GM20431 (cell line): ENCODE results near the gene ZNF780A.
"Not testable (repeated sequence)": the region's sequence is repeated elsewhere in the genome, so short reads cannot be mapped to it uniquely, and the experiment has no call there.

ENCODE experiments used
- in situ Hi-C: fragments of 300-500 bp; cut with MseI, MboI; formaldehyde crosslinking; loops from one replicate; pipeline ENCODE4 v1.15.0; 2020; ENCODE audit warnings: low sequenced_read_pairs; ENCODE audit not compliant: unreplicated experiment

Gene ZNF780A

DNA sequence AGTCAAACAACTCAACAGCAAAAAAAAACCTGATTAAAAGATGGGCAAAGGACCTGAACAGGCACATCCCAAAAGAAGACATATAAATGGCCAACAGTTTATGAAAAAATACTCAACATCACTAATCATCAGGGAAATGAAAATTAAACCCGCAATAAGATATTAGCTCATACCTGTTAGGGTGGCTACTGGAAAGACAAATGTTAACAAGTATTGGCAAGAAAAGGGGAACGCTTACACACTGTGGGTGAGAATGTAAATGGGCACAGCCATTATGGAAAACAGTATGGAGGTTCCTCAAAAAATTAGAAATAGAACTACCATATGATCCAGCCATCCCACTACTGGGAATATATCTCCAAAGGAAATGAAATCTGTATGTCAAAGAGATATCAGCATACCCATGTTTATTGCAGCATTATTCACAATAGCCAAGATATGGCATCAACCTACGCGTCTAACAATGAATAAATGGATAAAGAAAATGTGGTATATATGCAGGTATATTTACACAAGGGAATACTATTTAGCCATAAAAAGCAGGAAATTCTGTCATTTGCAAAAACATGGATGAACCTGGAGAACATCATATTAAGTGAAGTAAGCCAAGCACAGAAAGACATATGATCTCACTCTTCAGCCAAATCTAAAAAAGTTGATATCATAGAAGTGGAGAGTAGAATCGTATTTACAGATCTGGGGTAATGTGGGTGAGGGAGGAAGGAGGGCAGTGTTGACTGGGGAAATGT is 2.3 kb downstream of the ZNF780A start:
- in situ Hi-C loops, result no loop called here

DNA sequence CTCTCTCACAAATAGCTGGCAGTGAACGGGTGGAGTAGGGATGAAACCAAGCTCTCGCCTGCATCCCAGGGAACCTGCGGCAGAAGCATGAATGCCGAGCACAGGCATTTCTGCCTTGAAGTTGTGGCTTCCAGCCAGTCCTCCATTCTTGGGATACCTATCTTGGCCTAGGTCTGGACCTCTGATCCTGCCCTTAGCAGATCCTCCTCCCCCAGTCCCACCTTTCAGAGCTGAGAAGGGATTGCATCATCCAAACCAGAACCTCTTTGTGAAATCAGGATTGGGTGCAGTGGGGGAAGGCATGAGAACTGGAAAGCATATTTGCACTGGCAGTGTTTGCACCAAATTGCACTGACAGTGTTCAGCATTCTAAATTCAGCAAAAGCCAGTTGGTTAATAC is 5.8 kb downstream of the ZNF780A start:
- in situ Hi-C loops, result no loop called here

DNA sequence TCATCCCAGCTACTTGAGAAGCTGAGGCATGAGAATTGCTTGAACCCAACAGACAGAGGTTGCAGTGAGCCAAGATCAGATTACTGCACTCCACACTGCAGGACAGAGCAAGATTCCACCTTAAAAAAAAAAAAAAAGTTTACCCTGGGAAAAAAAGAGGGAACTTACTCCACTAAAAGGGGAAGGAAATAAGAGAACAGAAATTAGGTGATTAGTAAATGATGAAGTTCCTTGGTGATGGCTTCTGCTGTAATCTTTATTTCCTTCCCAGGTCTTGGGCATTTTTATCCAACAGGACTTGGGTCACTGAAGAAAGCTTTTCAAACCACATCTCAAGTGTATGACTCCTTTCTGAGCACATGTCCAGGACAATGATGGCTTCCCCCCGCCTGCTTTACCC is 9.3 kb downstream of the ZNF780A start:
- in situ Hi-C loops, result no loop called here

DNA sequence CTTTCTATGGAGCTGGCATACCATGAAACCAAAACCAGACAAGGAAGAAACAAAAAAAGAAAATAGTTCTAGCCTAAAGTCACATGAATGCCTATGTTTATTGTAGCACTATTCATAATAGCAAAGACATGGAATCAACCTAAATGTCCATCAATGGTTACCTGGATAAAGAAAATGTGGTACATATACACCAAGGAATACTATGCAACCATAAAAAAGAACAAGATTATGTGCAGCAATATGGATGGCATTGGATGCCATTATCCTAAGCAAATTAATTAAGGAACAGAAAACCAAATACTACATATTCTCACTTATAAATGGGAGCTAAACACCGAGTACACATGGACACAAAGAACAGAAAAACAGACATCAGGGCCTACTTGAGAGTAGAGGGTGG is 10.5 kb downstream of the ZNF780A start:
- in situ Hi-C loops, result no loop called here

DNA sequence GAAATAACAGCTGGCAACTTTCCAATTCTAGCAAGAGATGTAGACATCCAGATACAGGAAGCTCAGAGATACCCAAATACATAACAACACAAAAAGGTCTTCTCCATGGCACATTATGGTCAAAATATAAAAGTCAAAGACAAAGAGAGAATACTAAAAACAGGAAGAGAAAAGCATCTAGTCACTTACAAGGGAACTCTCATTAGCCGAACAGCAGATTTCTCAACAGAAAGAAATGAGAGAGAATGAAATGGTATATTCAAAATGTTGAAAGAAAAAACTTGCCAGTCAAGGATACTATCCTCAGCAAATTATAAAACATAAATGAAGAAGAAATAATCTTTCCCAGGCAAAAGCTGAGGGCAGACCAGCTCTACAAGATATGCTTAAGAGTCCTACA is 12.4 kb downstream of the ZNF780A start:
- in situ Hi-C loops, result no loop called here

DNA sequence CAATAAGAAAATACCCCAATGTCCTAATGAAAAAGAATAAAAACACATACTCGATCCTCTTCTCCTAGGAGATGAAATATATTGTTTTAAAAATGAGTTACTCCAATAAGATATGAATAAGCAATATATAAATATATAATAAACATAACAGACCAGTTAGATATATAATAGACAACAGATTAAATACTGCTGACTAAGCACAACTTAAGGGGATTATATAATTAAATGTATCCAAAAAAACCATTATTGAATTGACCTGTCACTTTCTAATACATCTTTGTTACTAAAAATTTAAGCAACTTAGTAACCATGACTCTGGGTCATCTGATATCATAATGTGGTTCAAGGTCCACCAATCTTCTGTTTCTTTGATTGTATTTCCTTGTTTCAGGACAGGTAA is 20.7 kb downstream of the ZNF780A start:
- in situ Hi-C loops, result no loop called here

DNA sequence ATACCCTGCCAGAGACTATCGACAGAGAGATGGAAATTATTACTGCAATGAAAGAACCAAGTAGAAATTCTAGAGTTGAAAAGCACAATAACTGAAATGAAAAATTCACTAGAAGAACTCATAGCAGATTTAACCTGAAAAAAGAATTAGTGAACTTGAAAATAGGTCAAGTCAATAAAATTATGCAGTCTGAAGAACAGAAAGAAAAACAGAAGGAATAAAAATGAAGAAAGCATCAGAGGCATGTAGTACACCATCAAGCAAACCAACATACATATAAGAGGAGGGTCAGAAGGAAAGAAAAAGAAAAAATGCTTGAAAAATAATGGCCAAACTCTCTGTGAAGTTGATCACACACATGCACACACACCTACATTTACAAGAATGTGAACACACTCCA is 31.1 kb downstream of the ZNF780A start:
- in situ Hi-C loops, result no loop called here

DNA sequence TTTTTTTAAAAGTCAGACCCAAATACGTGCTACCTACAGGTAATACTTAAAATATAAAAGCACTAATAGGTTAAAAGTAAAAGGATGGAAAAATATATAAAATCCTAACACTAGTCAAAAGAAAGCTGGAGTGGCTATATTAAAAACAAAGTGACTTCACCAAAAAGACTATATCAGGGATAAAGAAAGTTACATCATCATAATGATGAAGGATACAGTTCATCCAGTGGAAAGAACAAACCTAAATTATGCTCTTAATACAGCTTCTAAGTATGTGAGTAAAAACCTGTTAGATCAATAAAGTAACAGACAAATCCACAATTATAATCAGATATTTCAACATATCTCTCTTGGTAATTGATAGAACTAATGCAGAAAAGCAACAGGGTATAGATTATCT is 33.6 kb downstream of the ZNF780A start:
- in situ Hi-C loops, result no loop called here

DNA sequence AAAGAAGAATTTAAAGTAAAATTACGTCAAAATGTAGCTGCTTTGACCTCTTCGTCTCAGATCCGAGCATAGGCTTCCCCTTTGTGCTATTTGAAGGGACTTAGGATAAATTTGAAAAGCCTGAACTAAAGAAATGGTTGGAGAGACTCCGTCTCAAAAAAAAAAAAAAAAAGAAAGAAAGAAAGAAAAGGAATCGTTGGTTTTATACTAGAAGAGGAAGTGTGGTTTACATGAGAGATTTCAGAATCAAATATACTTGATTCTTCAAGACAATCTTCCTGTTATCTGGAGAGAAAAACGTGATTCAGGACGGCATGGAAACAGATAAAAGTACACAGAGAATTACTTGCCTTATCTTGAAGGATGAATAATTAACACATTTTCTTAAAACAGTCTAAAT is 34.2 kb downstream of the ZNF780A start:
- in situ Hi-C loops, result no loop called here

DNA sequence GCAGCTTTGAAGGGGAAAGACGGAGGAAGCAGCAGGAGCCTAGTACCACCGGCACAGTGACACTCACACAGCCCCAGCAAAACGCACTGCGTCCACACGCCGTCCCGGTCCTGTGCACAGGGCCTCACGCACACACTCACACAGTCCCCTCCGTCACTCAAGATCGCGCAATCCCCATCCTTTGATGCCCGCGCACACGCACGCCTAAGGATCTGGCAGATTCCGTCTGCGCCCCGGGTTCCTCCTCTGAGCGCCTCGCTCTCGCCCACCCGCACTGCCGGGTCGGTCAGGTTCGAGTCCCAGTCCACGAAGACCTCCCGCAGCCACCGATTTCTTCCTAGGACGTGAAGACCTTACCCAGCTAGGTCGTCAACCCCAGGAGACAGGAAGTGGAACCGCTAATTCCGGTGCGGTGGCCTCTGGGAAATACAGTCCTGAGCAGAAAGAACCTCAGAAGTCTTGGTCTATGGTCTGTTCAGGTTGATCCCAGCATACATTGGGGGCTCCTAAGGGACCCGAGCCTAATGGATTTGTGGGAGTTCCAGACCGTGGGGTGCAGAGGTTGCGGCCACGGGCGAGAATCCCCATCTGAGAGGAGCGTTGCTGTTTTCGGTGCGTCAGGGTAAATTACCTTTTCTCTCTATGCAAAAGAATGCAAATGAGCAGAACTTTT is 34.8 kb downstream of the ZNF780A start, which contains the start of gene ZNF780B:
Gene ZNF780B, minus strand, starts transcription at position 400 of the 673 bp plus-strand sequence. CDS start 5,899 bp downstream, outside the sequence.
- in situ Hi-C loops, result no loop called here

DNA sequence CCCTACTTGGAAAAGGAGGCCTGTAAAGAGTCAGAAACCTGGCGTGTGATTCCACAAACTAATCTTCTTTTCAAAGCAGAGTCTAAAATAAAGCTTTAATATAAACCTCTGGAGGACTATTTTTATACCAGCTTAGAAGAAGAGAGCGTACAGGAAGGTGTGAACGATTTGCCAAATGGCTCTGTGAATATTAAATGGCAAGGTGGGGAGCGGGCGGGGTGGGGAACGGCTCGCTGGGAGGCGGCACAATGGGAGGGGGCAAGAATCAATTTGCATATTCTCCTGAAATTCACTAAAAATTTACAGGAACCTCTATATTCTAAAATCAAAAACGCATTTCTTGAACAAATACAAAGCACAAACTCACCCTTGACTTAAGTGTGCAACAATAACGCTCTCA is 35.7 kb downstream of the ZNF780A start:
- in situ Hi-C loops, result no loop called here

DNA sequence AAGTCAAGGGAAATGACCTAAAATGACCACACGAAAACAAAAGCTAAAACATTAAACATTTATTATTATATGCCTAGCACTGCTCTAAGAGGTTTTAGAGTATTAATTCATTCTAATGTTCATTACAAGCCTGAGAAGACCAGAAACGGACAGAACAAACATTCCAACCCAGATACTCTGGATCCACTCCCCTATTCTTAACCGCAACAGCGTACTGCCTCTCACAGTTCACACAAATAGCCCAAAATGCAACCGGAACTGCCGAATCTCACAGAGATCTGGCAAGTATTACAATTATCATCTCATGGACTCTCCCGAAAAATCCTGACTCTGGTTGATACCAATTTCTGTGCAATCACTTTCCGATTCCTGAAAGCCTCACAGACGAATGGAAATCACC is 36.1 kb downstream of the ZNF780A start:
- in situ Hi-C loops, result no loop called here

DNA sequence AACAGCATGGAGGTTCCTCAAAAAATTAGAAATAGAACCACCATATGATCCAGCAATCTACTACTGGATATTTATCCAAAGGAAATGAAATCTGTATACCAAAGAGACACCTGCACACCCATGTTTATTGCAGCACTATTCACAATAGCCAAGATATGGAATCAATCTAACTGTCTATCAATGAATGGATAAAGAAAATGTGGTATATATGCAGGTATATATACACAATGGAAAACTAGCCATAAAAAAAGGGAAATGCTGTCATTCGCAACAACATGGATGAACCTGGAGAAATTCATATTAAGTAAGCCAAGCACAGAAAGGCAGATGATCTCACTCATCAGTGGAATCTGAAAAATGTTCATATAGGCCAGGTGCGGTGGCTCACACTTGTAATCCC is 37.3 kb downstream of the ZNF780A start:
- in situ Hi-C loops, result no loop called here

DNA sequence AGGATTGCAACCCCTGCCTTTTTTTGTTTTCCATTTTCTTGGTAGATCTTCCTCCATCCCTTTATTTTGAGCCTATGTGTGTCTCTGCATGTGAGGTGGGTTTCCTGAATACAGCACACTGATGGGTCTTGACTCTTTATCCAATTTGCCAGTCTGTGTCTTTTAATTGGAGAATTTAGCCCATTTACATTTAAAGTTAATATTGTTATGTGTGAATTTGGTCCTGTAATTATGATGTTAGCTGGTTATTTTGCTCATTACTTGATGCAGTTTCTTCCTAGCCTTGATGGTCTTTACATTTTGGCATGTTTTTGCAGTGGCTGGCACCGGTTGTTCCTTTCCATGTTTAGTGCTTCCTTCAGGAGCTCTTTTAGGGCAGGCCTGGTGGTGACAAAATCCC is 49.0 kb downstream of the ZNF780A start:
- in situ Hi-C loops, result not testable (repeated sequence)

DNA sequence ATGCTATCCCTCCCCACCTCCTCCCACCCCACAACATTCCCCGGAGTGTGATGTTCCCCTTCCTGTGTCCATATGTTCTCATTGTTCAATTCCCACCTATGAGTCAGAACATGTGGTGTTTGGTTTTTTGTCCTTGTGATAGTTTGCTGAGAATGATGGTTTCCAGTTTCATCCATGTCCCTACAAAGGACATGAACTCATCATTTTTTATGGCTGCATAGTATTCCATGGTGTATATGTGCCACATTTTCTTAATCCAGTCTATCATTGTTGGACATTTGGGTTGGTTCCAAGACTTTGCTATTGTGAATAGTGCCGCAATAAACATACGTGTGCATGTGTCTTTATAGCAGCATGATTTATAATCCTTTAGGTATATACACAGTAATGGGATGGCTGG is 52.7 kb downstream of the ZNF780A start:
- in situ Hi-C loops, result not testable (repeated sequence)

DNA sequence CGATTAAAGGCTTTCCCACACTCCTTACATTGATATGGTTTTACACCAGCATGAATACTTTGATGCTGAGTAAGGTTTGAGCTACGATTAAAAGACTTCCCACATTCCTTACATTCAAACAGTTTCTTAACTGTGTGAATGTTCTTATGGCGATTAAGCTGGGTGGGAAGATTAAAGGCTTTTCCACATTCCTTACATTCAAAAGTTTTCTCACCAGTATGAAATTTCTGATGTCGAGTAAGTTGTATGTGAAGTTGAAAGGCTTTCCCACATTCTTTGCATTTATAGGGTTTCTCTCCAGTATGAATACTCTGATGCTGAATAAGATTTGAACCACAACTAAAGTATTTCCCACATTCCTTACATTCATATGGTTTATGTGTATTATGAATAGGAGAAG is 54.7 kb downstream of the ZNF780A start:
- in situ Hi-C loops, result no loop called here

DNA sequence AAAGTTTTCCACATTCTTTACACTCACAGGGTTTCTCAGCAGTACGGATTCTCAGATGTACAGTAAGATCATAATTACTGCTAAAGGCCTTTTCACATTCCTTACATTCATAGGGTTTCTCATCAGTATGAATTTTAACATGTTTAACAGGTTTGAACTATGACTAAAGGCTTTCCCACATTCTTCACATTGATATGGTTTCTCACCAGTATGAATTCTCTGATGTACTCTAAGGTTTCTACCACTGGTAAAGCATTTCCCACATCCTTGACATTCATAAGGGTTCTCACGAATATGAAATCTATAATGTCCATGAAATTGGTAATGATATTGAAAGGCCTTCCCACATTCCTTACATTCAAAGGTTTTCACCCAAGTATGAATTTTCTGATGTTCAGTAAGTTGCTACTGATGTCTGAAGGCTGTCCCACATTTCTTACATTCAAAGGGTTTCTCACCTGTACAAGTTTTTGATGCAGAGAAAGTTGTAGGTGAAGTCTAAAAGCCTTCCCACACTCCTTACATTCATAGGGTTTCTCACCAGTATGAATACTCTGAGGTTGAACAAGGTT is 56.7 kb downstream of the ZNF780A start:
- in situ Hi-C loops, result no loop called here

DNA sequence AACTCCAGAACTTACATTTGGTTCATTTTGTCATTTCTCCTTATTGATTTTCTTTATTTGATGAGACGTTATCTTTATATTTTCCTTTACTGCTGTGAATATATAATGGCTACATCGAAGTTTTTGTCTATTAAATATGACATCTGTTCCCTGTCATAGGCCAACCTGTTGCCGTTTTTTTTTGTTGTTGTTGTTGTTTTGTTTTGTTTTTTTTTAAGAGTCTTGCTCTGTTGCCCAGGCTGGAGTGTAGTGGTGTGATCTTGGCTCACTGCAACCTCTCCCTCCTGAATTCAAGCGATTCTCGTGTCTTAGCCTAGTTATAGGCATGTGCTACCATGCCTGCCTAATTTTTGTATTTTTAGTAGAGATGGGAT is 64.2 kb downstream of the ZNF780A start:
- in situ Hi-C loops, result no loop called here

DNA sequence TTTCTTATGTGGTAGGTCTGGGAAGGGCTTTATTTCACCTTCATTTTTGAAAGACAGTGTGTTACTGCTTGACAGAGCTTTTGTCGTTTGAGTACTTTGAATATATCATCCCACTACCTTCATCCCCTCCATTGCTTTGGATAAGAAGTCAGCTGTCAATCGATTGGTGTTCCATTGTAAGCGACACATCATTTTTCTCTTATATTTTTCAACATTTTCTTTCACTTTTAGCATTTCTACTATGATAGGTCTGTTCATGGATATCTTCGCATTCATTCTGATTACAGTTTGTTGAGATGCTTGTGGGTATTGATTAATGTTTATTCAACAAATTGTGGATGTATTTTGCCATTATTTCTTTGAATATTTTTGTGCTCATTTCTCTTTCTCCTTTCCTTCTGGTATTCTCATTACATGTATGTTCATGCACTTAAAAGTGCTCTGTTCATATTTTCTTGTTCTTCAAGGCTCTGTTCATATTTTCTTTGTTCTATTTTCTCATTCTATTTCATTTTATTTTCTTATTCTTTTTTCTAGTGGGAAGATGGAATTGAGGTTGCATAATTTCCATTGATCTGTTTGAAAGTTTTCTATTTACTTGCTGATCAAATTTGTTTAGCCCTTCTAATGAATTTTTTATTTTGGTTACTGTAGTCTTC is 64.7 kb downstream of the ZNF780A start:
- in situ Hi-C loops, result no loop called here

DNA sequence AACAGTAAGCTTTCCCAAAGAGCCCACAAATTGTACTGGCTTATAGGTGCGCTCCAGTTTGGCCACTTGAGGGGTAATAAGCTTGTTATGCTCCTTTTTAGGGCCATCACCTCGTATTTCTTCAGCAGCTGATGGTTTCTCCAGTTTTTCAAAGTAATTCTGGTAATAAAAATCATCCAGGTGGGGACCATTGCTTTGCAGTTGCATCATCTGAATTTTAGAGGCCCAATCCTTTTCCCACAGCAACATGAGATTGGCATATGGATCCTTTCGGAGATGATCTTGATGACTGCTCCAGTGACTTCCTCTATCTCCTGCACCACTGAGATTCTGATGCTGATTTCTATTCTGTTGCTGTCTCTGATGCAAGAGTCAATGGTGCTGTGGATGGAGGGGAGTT is 66.8 kb downstream of the ZNF780A start:
- in situ Hi-C loops, result no loop called here
